B cell (primary cell): ENCODE results near the gene FLNB. TPM values are rescaled to one million over a fixed set of nuclear protein-coding genes. Genes with fewer than 3 reads are reported as not detected.

Experiments used
- ATAC-seq: fragments of 200-7000 bp; cut with Tn5 transposase; one replicate; pipeline ENCODE4 v1.10.0; 2021; ENCODE audit warnings: low read depth, mild to moderate bottlenecking, moderate number of reproducible peaks, moderate library complexity
- CTCF ChIA-PET: fragments of 350-600 bp; sonication (Branson Sonifier 250); formaldehyde crosslinking; loops from one replicate; lab custom pipeline; 2021; ENCODE audit warnings: antibody characterized with exemption, inconsistent platforms; lab: Charles Lee
- POLR2A ChIA-PET: fragments of 350-600 bp; sonication (Branson Sonifier 250); formaldehyde crosslinking; loops from one replicate; lab custom pipeline; 2021; ENCODE audit warnings: antibody characterized with exemption; lab: Charles Lee
- DNase-seq: peaks from one replicate; pipeline ENCODE4 v3.0.0; 2013
- H2AFZ ChIP-seq: 2 replicates; pipeline ENCODE4 v1.6.1; 2012; ENCODE audit warnings: mild to moderate bottlenecking, low read depth, low read length; ENCODE audit not compliant: insufficient read depth, poor library complexity, severe bottlenecking
- H3K27ac ChIP-seq, 2 donors: 1 replicate in 1 of 2; 2 replicates in 1 of 2; pipeline ENCODE4 v1.5.1; 2012 to 2013; ENCODE audit warnings: low read length in 2 of 2, mild to moderate bottlenecking in 2 of 2, moderate library complexity in 1 of 2
- H3K27me3 ChIP-seq, 4 experiments: fragments of 200-600 bp in 1 of 4; sonication (generic) in 1 of 4; replicated peaks in 1 of 4; 1 replicate in 2 of 4; 2 replicates in 2 of 4; pipeline versions ENCODE4 v1.6.1 to v1.7.0; 2013 to 2016; ENCODE audit warnings: low read length in 3 of 4, mild to moderate bottlenecking in 2 of 4, mixed read lengths in 1 of 4, moderate library complexity in 1 of 4; ENCODE audit not compliant: insufficient read depth in 4 of 4, control insufficient read depth in 3 of 4; ENCODE audit errors: control extremely low read depth in 1 of 4
- H3K36me3 ChIP-seq, 2 experiments: replicated peaks in 1 of 2; 1 replicate in 1 of 2; 2 replicates in 1 of 2; pipeline versions ENCODE4 v1.6.1 to v1.7.1; 2013; ENCODE audit warnings: low read length in 1 of 2; ENCODE audit not compliant: insufficient read depth in 2 of 2, control insufficient read depth in 1 of 2; ENCODE audit errors: control extremely low read depth in 1 of 2, extremely low read depth in 1 of 2
- H3K4me1 ChIP-seq, 2 donors: fragments of 200-600 bp in 1 of 2; sonication (generic) in 1 of 2; 1 replicate in 1 of 2; 2 replicates in 1 of 2; pipeline versions ENCODE4 v1.5.1 to v1.6.1; 2013 to 2017; ENCODE audit warnings: low read length in 2 of 2; ENCODE audit not compliant: control insufficient read depth in 2 of 2, insufficient read depth in 2 of 2
- H3K4me2 ChIP-seq: replicated peaks from 2 replicates; pipeline ENCODE3; 2012; ENCODE audit warnings: mild to moderate bottlenecking, low read depth, low read length; ENCODE audit not compliant: poor library complexity, severe bottlenecking
- H3K4me3 ChIP-seq, 5 experiments: fragments of 200-600 bp in 1 of 5; sonication (generic) in 1 of 5; 1 replicate in 3 of 5; 2 replicates in 2 of 5; pipeline versions ENCODE4 v1.5.1 to v1.7.0; 2011 to 2016; ENCODE audit warnings: low read length in 4 of 5, mild to moderate bottlenecking in 4 of 5, low read depth in 2 of 5, control low read depth in 1 of 5, moderate library complexity in 1 of 5; ENCODE audit not compliant: insufficient read depth in 1 of 5; ENCODE audit errors: control extremely low read depth in 1 of 5, extremely low read depth in 1 of 5
- H3K79me2 ChIP-seq: fragments of 200-600 bp; sonication (generic); one replicate; pipeline ENCODE4 v1.6.0; 2016; ENCODE audit warnings: low read length; ENCODE audit not compliant: control insufficient read depth, insufficient read depth
- H3K9ac ChIP-seq: fragments of 200-600 bp; sonication (generic); 2 replicates; pipeline ENCODE4 v1.6.1; 2017; ENCODE audit warnings: mild to moderate bottlenecking, low read length, moderate library complexity
- H3K9me3 ChIP-seq, 3 donors: one replicate each; pipeline versions ENCODE4 v1.6.1 to v1.7.1; 2013; ENCODE audit warnings: low read length in 2 of 3; ENCODE audit not compliant: control insufficient read depth in 2 of 3, insufficient read depth in 1 of 3; ENCODE audit errors: control extremely low read depth in 1 of 3
- H4K20me1 ChIP-seq: 2 replicates; pipeline ENCODE4 v1.6.0; 2012; ENCODE audit warnings: mild to moderate bottlenecking, low read length; ENCODE audit not compliant: insufficient read depth, control insufficient read depth, poor library complexity, severe bottlenecking
- H3K27ac Mint-ChIP-seq: one replicate; pipeline ENCODE4 v1.8.0; 2021; ENCODE audit warnings: mixed read lengths
- H3K27me3 Mint-ChIP-seq: one replicate; pipeline ENCODE4 v1.8.0; 2021; ENCODE audit warnings: mixed read lengths
- H3K4me1 Mint-ChIP-seq: one replicate; pipeline ENCODE4 v1.8.0; 2021; ENCODE audit warnings: mixed read lengths
- H3K4me3 Mint-ChIP-seq: one replicate; pipeline ENCODE4 v1.8.0; 2021; ENCODE audit warnings: mixed read lengths
- H3K9me3 Mint-ChIP-seq: one replicate; pipeline ENCODE4 v1.8.0; 2022; ENCODE audit warnings: mixed read lengths; ENCODE audit not compliant: insufficient read depth
- CTCF ChIP-seq: fragments of 200-600 bp; IDR thresholded peaks from one replicate; pipeline ENCODE4 v1.8.0; 2022; ENCODE audit warnings: antibody characterized with exemption, mild to moderate bottlenecking
- EZH2 ChIP-seq: IDR thresholded peaks from 2 replicates; pipeline ENCODE4 v1.6.1; 2012; ENCODE audit warnings: borderline replicate concordance, low read depth, mild to moderate bottlenecking, moderate library complexity, low read length; ENCODE audit not compliant: insufficient read depth, poor library complexity, severe bottlenecking
- WGBS: methylation state at CpG from one replicate; pipeline ENCODE4 v1.1.5; 2013; ENCODE audit warnings: missing lambda C conversion rate; ENCODE audit not compliant: insufficient coverage; 5-methylcytosine and 5-hydroxymethylcytosine counted together
- intact Hi-C: fragments of 100-400 bp; cut with micrococcal nuclease; formaldehyde crosslinking; loops from one replicate; pipeline ENCODE4 v1.10.0; 2022
- polyA plus RNA-seq: library from polyadenylated mRNA; depleted of rRNA; stranded (reverse); fragments of >200 nt; gene quantifications from 2 replicates; pipeline ENCODE4 v1.2.3, GENCODE V29; 2012
- total RNA-seq, 2 donors: library from RNA; stranded (reverse); fragments of 120-200 nt in 1 of 2; gene quantifications; 1 replicate in 1 of 2; 2 replicates in 1 of 2; pipeline versions ENCODE4 v1.2.3 to v1.2.4, GENCODE V29; 2013 to 2022

The FLNB gene
- total and polyA plus RNA-seq, 2 donors (not counting 1 experiment from before 2014, with no cell fraction given) = 25.5 to 28.3 TPM

DNA sequence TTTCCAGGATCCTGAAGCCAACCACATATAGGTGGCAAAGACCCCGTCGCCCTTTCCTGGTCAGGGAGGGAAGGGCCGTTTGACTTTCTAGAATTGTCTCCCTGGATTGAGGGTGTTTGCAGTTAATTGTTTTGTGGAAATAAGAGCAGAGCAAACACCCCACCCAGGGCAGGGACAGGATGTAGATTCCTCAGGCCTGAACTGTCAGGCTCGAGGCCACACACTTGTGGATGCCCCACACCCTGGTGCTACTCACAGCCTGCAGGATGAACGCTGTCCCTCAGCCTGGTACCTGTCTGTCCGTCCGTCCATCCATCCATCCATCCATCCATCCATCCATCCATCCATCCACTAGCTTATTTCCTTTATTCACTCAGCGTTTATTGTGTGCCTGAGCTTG, 29.9 kb upstream of the FLNB start:
- Mint-ChIP-seq H3K9me3 (no peaks in the 10 kb centered on the region), H3K27me3 (peaks cover 3% of the 10 kb centered on the region), H3K4me3 (no peak overlapping the region), H3K4me1 (peaks cover 18% of the 10 kb centered on the region), H3K27ac (no peak overlapping the region)
- peaks cover 0 to 4% (median 0%) of the 10 kb centered on the region in 4 experiments for H3K27me3 ChIP-seq
- DNase-seq (no peak), ATAC-seq (no peak)
- H2AFZ ChIP-seq = no peak overlapping the region
- H3K4me2 ChIP-seq = no peak overlapping the region
- no peaks in the 10 kb centered on the region for H3K79me2 ChIP-seq
- no peak overlapping the region for H3K9ac ChIP-seq
- no peaks in the 10 kb centered on the region for H4K20me1 ChIP-seq
- POLR2A ChIA-PET = no interaction called here
- peaks cover 15 to 17% of the 10 kb centered on the region in 2 donors for H3K4me1 ChIP-seq
- H3K27ac ChIP-seq = no peak overlapping the region
- CTCF ChIA-PET = no interaction called here
- peaks cover 0 to 1% (median 0%) of the 10 kb centered on the region in 3 donors for H3K9me3 ChIP-seq
- TF ChIP-seq CTCF (no peak), EZH2 (no peak)
- H3K36me3 ChIP-seq = no peaks in the 10 kb centered on the region
- intact Hi-C loops = no loop called here
- 93% methylated on average over 4 of the region's 8 CpGs for WGBS
- H3K4me3 ChIP-seq = no peak overlapping the region

DNA sequence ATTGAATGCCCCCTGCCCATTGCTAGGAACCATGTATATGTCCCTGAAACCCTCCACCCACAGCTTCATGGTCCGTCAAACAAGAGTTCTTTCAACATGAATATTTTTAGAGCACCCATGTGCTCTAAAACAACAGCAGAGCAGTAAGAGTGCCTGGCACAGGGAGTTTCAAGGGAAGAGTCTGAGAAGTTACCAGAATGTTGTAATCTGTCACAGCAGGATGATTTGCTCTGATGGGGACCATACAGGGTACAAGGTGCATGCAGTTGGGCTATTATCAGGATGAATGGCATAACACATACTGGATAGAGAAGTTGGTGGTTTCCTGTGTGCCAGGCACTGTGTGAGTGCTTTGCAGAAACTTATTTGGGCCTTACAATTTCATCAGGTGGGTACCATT, 27.8 kb upstream of the FLNB start:
- ATAC-seq = no peak
- H3K4me3 Mint-ChIP-seq = no peak overlapping the region
- no peak overlapping the region for H3K4me2 ChIP-seq
- no peak overlapping the region for H3K27ac ChIP-seq
- H3K4me3 ChIP-seq = no peak overlapping the region
- intact Hi-C loops = loop anchor here (5.0 kb wide), 2 partner anchors 308 to 913 kb away; no protein-coding TSS in a partner anchor
- H3K27me3 Mint-ChIP-seq = peaks cover 3% of the 10 kb centered on the region
- WGBS = no CpG with 5 or more reads among the region's 1 CpG
- no peaks in the 10 kb centered on the region for H4K20me1 ChIP-seq
- peaks cover 0 to 3% (median 0%) of the 10 kb centered on the region in 3 donors for H3K9me3 ChIP-seq
- peaks cover 0 to 5% (median under 1%) of the 10 kb centered on the region in 4 experiments for H3K27me3 ChIP-seq
- no peak overlapping the region for H2AFZ ChIP-seq
- CTCF ChIA-PET = no interaction called here
- no peaks in the 10 kb centered on the region for H3K9me3 Mint-ChIP-seq
- POLR2A ChIA-PET = no interaction called here
- peaks cover 30% of the 10 kb centered on the region for H3K4me1 Mint-ChIP-seq
- H3K36me3 ChIP-seq = no peaks in the 10 kb centered on the region
- no peaks in the 10 kb centered on the region for H3K79me2 ChIP-seq
- H3K27ac Mint-ChIP-seq = peak overlapping the region; percentile 15
- peaks cover 27 to 31% of the 10 kb centered on the region in 2 donors for H3K4me1 ChIP-seq
- DNase-seq = no peak
- TF ChIP-seq CTCF = no peak
- no peak for TF ChIP-seq EZH2
- no peak overlapping the region for H3K9ac ChIP-seq
